ENCODE results near the gene MAN2B2.

DNA sequence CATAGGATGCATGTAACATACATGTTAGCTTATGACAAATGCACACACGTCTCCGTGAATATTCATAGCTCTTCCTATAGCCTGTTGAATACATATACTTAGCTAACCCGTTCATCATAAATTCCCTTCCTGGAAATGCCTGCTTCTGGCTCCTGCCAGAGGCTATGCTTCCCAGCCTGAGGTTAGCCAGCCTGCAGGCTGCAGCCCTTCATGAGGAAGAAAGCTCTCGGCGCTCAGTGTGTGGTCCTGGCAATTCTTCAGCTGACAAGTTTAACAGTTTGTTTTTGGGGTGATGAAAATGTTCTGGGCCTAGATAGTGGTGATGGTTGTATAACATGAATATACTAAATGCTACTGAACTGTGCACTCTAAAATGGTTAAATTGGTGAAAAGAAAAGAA is 48.8 kb upstream of the MAN2B2 start:
- TF ChIP-seq, protein P1, sequence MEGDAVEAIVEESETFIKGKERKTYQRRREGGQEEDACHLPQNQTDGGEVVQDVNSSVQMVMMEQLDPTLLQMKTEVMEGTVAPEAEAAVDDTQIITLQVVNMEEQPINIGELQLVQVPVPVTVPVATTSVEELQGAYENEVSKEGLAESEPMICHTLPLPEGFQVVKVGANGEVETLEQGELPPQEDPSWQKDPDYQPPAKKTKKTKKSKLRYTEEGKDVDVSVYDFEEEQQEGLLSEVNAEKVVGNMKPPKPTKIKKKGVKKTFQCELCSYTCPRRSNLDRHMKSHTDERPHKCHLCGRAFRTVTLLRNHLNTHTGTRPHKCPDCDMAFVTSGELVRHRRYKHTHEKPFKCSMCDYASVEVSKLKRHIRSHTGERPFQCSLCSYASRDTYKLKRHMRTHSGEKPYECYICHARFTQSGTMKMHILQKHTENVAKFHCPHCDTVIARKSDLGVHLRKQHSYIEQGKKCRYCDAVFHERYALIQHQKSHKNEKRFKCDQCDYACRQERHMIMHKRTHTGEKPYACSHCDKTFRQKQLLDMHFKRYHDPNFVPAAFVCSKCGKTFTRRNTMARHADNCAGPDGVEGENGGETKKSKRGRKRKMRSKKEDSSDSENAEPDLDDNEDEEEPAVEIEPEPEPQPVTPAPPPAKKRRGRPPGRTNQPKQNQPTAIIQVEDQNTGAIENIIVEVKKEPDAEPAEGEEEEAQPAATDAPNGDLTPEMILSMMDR (conservative IDR thresholded peaks at IDR 0.05; ENCODE audit: low read length): no peak
- TF ChIP-seq EZH2phosphoT487 (IDR thresholded peaks at IDR 0.05; ENCODE audit: borderline replicate concordance, low read depth, low read length): no peak
